Activated CD4-positive, alpha-beta T cell treated with anti-CD3 and anti-CD28 coated beads, Interleukin-2, amount 10 ng/mL, durations not matched to agents 24 days and 14 days (primary cell): ENCODE data around the gene RBM27. TPM values are rescaled to one million over a fixed set of nuclear protein-coding genes. Genes with fewer than 3 reads are reported as not detected.

Experiments
- total RNA-seq: library from RNA; stranded (reverse); gene quantifications from 2 replicates; pipeline ENCODE4 v1.2.3, GENCODE V29; 2022

The RBM27 gene
- total RNA-seq, 1 donor from 2014 or later: 33.2 TPM

Other genes with a start within 250 kb of the RBM27 start
- 0.57 and 1.2 TPM in 2 replicates for gene PLAC8L1, start 98.0 kb upstream of the RBM27 start, total RNA-seq
- 152 and 154 TPM in 2 replicates for gene LARS1, start 21.0 kb upstream of the RBM27 start, total RNA-seq
- 0.14 TPM in 2 replicates for gene POU4F3, start 135.2 kb downstream of the RBM27 start, total RNA-seq
- 146 and 155 TPM in 2 replicates for gene TCERG1, start 243.7 kb downstream of the RBM27 start, total RNA-seq